ENCODE data around the gene ZNF691.
"Not testable (repeated sequence)": the region's sequence is repeated elsewhere in the genome, so short reads cannot be mapped to it uniquely, and the experiment has no call there.

ZNF691 gene

GRCh38 chr1:42846257-42847110 is at the start of gene ZNF691:
Gene ZNF691 (plus strand): TSS chr1:42846613. CDS start chr1:42849659, 3,046 bp downstream.
- DNase-seq, result peak; percentile 91

- DNase-seq, result no peak
Measured at GRCh38 chr1:42797414-42797813, 49.0 kb upstream of the ZNF691 start.

- DNase-seq, result no peak
Measured at GRCh38 chr1:42797979-42798378, 48.4 kb upstream of the ZNF691 start.

- no peak for DNase-seq
Measured at GRCh38 chr1:42801832-42802473, 44.5 kb upstream of the ZNF691 start.

- DNase-seq, result no peak
Measured at GRCh38 chr1:42806171-42806570, 40.2 kb upstream of the ZNF691 start.

- no peak for DNase-seq
Measured at GRCh38 chr1:42806593-42806992, 39.8 kb upstream of the ZNF691 start.

- DNase-seq, result no peak
Measured at GRCh38 chr1:42807056-42807668, 39.3 kb upstream of the ZNF691 start.

- not testable (repeated sequence) for DNase-seq
Measured at GRCh38 chr1:42814815-42815214, 31.6 kb upstream of the ZNF691 start.

- no peak for DNase-seq
Measured at GRCh38 chr1:42815941-42816584, 30.4 kb upstream of the ZNF691 start.

GRCh38 chr1:42816585-42817439 is 29.6 kb upstream of the ZNF691 start, which contains the start of the genes ERMAP and SVBP:
Gene ERMAP (plus strand): TSS chr1:42817122. CDS start chr1:42830449, 13,327 bp downstream.
Gene SVBP (minus strand): TSS chr1:42817397. CDS start chr1:42816544, 853 bp downstream.
- DNase-seq, result peak; percentile 61

GRCh38 chr1:42817440-42817767 is 29.0 kb upstream of the ZNF691 start:
- peak; percentile 61 for DNase-seq

GRCh38 chr1:42817976-42818375 is 28.4 kb upstream of the ZNF691 start:
- no peak for DNase-seq

GRCh38 chr1:42820813-42821212 is 25.6 kb upstream of the ZNF691 start:
- DNase-seq, result no peak

- DNase-seq, result no peak
Measured at GRCh38 chr1:42821690-42822089, 24.7 kb upstream of the ZNF691 start.

GRCh38 chr1:42822800-42823392 is 23.5 kb upstream of the ZNF691 start:
- no peak for DNase-seq

GRCh38 chr1:42824481-42825035 is 21.9 kb upstream of the ZNF691 start:
- DNase-seq, result no peak

- no peak for DNase-seq
Measured at GRCh38 chr1:42825036-42825851, 21.2 kb upstream of the ZNF691 start.

GRCh38 chr1:42830631-42831030 is 15.8 kb upstream of the ZNF691 start:
- no peak for DNase-seq

GRCh38 chr1:42831273-42831672 is 15.1 kb upstream of the ZNF691 start:
- no peak for DNase-seq

- no peak for DNase-seq
Measured at GRCh38 chr1:42832641-42833240, 13.7 kb upstream of the ZNF691 start.

Data from KG1 (cell line).